Activated effector memory CD4-positive, alpha-beta T cell treated with anti-CD3 and anti-CD28 coated beads, Interleukin-2, amount 50 U/mL, for 16 hours (primary cell): ENCODE measurements around the gene FAM117B.
"Not testable (repeated sequence)": the region's sequence is repeated elsewhere in the genome, so short reads cannot be mapped to it uniquely, and the experiment has no call there.

Experiments
- DNase-seq: peaks from one replicate; pipeline ENCODE4 v3.0.0-alpha.2; 2020

FAM117B gene

GRCh38 chr2:202639231-202639630, 4.5 kb downstream of the FAM117B start:
- no peak for DNase-seq

DNA sequence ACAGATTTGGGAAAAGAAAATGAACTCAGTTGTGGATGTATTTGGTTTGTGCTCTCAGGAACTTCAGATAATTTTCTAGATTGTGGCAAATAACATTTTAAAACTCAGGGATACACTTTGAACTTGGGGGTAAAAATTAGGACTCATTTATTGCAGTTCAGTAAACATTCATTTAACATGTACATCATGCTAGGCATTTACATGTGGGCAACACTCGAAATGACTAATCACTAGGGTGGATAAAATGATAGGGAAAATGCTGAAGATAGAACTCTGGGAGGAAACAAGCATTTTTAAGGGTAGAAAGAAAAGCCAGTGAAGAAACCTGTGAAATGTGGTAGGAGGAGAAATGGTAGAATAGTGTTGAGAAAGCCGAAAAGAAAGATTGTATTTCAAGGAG, 7.8 kb downstream of the FAM117B start:
- no peak for DNase-seq

- DNase-seq, result no peak
Observed at GRCh38 chr2:202643012-202643858, 8.5 kb downstream of the FAM117B start.

DNA sequence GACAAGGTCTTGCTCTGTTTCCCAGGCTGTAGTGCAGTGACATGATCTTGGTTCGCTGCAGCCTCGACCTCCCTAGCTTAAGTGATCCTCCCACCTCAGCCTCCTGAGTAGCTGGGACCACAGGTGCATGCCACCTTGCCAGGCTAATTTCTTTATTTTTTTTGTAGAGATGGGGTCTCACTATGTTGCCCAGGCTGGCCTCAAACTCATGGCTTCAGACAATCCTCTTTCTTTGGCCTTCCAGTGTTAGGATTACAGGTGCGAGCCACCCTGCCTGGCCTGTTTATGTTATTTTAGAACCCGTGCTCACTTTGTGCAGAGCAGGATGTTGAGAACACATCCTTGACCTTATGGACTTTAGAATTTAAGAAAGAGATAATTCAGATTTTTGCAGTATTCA, 17.4 kb downstream of the FAM117B start:
- DNase-seq, result no peak

- DNase-seq, result no peak
Observed at GRCh38 chr2:202653890-202654289, 19.1 kb downstream of the FAM117B start.

DNA sequence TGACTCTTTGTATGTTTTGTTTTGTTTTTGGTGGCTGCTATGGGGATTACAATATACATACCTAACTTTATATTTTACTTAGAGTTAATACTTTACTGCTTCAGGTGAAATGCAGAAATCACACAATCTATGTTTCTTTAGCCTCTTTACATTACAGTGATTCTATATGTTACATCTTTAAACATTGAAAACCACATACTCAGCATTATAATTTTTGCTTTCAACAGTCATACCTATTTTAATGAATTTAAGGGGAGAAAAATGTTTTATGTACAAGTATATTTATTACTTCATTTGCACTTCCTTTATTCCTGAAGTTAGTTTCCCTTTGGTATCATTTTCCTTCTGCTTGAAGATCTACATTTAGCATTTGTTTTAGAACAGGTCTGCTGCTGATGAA, 23.1 kb downstream of the FAM117B start:
- no peak for DNase-seq

- DNase-seq, result no peak
Observed at GRCh38 chr2:202660796-202661195, 26.0 kb downstream of the FAM117B start.

- no peak for DNase-seq
Observed at GRCh38 chr2:202669841-202670240, 35.1 kb downstream of the FAM117B start.

GRCh38 chr2:202671317-202672035, 36.7 kb downstream of the FAM117B start:
- DNase-seq, result no peak

DNA sequence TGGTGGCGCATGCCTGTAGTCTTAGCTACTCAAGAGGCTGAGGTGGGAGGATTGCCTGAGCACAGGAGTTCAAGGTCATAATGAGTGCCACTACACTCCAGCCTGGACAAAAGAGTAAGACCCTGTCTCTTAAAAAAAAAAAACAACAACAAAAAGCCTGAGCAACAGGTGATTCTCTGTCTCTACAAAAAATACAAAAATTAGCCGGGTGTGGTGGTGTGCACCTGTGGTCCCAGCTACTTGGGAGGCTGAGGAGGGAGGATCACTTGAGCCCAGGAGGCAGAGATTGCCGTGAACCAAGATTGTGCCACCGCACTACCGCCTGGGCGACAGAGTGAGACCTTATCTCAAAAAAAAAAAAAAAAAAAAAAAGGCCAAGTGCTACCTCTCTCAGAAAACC, 40.3 kb downstream of the FAM117B start:
- DNase-seq, result not testable (repeated sequence)

DNA sequence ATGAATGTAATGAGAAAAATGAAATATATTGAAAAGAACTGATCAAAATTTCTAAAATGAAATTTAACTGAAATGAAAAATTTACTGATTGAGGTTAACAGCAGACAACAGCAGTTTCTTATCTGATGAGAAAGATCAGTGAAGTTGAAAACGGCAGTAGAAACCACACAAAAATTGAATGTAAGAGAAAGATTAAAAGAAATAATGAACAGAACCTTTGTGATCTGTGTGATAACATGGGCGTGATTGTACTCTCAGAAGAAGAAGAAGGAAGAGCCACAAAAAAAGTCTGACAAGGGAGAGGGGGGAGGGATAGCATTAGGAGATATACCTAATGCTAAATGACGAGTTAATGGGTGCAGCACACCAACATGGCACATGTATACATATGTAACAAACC, 45.2 kb downstream of the FAM117B start:
- no peak for DNase-seq

GRCh38 chr2:202680512-202680911, 45.7 kb downstream of the FAM117B start:
- no peak for DNase-seq

GRCh38 chr2:202681688-202682205, 47.0 kb downstream of the FAM117B start:
- DNase-seq, result no peak

GRCh38 chr2:202682274-202682673, 47.5 kb downstream of the FAM117B start:
- DNase-seq, result no peak

- no peak for DNase-seq
Observed at GRCh38 chr2:202687276-202687675, 52.5 kb downstream of the FAM117B start.

DNA sequence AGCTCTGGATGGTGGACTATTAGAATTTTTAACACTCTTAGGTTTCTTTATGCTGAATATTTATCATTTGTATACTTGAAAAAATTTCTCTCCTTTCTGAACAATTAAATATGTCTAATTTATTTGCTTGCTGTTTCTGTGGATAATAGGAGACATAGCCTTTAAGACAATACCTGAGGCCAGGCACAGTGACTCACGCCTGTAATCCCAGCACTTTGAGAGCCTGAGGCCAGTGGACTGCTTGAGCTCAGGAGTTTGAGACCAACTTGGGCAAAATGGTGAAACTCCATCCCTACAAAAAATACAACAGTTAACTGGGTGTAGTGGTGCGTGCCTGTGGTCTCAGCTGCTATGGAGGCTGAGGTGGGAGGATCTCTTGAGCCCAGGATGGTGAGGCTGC, 54.7 kb downstream of the FAM117B start:
- no peak for DNase-seq

GRCh38 chr2:202689898-202690297, 55.1 kb downstream of the FAM117B start:
- no peak for DNase-seq

DNA sequence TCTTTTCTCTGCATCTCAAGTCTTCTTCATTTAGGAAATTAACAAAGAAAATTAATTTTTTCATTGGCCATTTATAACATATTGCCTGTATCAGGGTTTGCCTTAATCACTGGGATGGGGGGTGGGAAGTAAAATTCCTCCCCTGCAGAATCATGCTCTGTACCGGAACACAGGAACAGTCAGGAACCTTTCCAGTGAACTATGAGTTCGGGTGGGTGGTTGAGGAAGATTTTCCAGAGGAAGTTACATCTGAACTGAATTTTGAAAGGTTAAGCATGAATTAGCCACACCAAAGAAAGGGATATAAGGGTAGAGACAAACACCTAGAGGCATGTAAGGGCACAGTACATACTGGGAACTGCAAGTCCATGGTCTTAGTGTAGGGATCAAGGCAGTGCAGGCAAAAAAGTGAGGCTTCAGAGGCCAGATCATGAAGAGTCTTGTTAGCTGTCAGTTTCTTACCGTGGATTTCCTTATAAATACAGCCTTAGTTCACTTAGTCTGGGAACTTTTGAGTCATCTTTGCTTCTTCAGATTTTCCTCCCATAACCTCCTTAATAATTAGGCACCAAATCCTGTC, 55.6 kb downstream of the FAM117B start:
- DNase-seq, result no peak

- no peak for DNase-seq
Observed at GRCh38 chr2:202693503-202693902, 58.7 kb downstream of the FAM117B start.

- DNase-seq, result no peak
Observed at GRCh38 chr2:202695166-202695565, 60.4 kb downstream of the FAM117B start.

GRCh38 chr2:202700075-202700901, 65.5 kb downstream of the FAM117B start:
- DNase-seq, result no peak

DNA sequence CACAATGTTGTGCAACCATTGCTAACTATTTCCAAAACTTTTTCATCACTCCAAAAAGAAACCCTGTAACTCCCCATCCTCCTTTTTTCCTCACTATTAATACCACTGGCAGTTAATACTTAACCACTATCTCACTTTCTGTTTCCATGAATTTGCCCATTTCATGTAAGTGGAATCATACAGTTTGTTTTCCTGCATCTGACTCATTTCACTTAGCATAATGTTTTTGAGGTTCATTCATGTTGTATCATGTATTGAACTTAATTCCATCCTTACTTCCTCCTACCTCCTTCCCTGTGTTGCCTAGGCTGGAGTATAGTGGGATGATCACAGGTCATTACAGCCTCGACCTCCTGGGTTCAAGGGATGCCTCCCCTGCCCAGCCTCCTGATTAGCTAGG, 68.3 kb downstream of the FAM117B start:
- DNase-seq, result no peak

DNA sequence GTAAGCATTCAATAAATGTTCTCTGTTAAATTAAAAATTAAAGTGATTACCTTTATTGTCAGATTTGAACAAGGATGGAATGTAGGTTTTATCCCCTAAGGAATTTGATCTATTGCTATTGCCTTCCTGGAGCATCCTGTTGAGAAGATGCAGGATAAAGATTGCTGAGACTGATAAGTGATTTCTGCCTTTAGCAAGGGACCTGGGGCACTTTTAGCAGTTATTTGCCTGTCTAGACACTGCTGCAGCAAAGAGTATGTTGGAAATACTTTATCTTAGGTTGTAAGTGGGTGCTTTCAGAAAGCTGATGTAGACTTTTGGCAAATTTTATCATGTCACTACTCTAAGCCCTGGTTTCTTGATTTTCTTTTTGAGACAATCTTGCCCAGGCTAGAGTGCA, 69.5 kb downstream of the FAM117B start:
- DNase-seq, result no peak
